Amniotic epithelial cell (primary cell): Measurements from ENCODE around the gene ALKBH1.
"Not testable (repeated sequence)": the region's sequence is repeated elsewhere in the genome, so short reads cannot be mapped to it uniquely, and the experiment has no call there.

Experiments used
- DNase-seq: peaks from one replicate; pipeline ENCODE4 v3.0.0-alpha.2; 2010; ENCODE audit warnings: low read depth

The ALKBH1 gene

GRCh38 chr14:77707724-77708408, at the start of gene ALKBH1, which contains the start of gene SLIRP:
TSS of gene ALKBH1 (minus strand) at chr14:77708023. CDS start at chr14:77708004, 19 bp downstream.
TSS of gene SLIRP (plus strand) at chr14:77708103. CDS start at chr14:77708112, 9 bp downstream.
- peak; percentile 71 for DNase-seq

- DNase-seq, result peak; percentile 91
These were observed 45.1 kb upstream of the ALKBH1 start for GRCh38 chr14:77752799-77753516.

- no peak for DNase-seq
These were observed 44.4 kb upstream of the ALKBH1 start for GRCh38 chr14:77752266-77752665.

- not testable (repeated sequence) for DNase-seq
These were observed 39.6 kb upstream of the ALKBH1 start for GRCh38 chr14:77747425-77747824.

GRCh38 chr14:77746064-77746702, 38.4 kb upstream of the ALKBH1 start:
- no peak for DNase-seq

- DNase-seq, result no peak
These were observed 33.6 kb upstream of the ALKBH1 start for GRCh38 chr14:77741438-77741837.

- peak; percentile 7 for DNase-seq
These were observed 30.9 kb upstream of the ALKBH1 start for GRCh38 chr14:77738559-77739250.

GRCh38 chr14:77730976-77731497, 23.2 kb upstream of the ALKBH1 start:
- DNase-seq, result no peak

- no peak for DNase-seq
These were observed 14.5 kb upstream of the ALKBH1 start for GRCh38 chr14:77722301-77722700.

GRCh38 chr14:77721437-77721836, 13.6 kb upstream of the ALKBH1 start:
- DNase-seq, result no peak

- DNase-seq, result no peak
These were observed 9.9 kb upstream of the ALKBH1 start for GRCh38 chr14:77717608-77718305.

GRCh38 chr14:77714926-77715325, 7.1 kb upstream of the ALKBH1 start:
- DNase-seq, result no peak

- DNase-seq, result no peak
These were observed 2.5 kb upstream of the ALKBH1 start for GRCh38 chr14:77710364-77710763.

GRCh38 chr14:77709412-77709811, 1.6 kb upstream of the ALKBH1 start:
- no peak for DNase-seq

GRCh38 chr14:77708749-77709148, 926 bp upstream of the ALKBH1 start:
- no peak for DNase-seq

GRCh38 chr14:77707355-77707723, 484 bp downstream of the ALKBH1 start:
- DNase-seq, result peak; percentile 53

- DNase-seq, result peak; percentile 2
These were observed 16.6 kb downstream of the ALKBH1 start for GRCh38 chr14:77691259-77691658.

- DNase-seq, result peak; percentile 56
These were observed 25.7 kb downstream of the ALKBH1 start for GRCh38 chr14:77682158-77682553.

GRCh38 chr14:77681196-77682157, 26.3 kb downstream of the ALKBH1 start:
- no peak for DNase-seq

GRCh38 chr14:77674931-77675330, 32.9 kb downstream of the ALKBH1 start:
- DNase-seq, result no peak
